ENCODE measurements around the gene ST3GAL6.

Gene ST3GAL6

GRCh38 chr3:98740324-98740723 lies 22.8 kb upstream of the ST3GAL6 start:
- no peak for DNase-seq

DNA sequence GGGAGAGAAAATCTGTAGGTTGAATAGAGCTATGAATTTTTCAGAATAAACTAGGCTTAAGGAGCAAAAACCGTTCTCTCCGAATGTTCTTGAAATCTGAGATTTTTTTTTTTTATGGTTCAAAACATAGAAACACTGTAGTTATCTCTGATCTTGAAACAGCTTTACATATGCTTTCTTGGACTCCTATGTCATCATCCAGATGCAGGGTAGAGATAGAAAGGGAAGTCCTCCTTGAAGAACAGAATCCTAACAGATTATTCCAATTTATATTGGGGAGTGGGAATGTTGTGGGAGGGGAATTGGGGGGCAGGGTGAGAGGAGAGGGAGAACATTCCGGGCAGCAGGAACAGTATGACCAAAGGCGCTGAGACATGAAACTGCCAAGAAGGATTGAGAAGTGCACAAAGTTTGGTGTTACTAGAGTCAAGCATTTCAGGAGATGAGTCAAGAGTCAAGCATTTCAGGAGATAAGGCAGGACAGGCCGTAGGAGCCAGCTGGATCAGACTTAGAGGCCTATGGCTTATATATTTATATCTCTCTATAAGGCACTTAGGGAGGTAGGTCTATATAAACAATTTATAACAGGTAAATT lies 21.9 kb upstream of the ST3GAL6 start:
- no peak for DNase-seq

GRCh38 chr3:98743071-98743470 lies 20.1 kb upstream of the ST3GAL6 start:
- no peak for DNase-seq

- DNase-seq = no peak
Observed at GRCh38 chr3:98744283-98744682, 18.9 kb upstream of the ST3GAL6 start.

DNA sequence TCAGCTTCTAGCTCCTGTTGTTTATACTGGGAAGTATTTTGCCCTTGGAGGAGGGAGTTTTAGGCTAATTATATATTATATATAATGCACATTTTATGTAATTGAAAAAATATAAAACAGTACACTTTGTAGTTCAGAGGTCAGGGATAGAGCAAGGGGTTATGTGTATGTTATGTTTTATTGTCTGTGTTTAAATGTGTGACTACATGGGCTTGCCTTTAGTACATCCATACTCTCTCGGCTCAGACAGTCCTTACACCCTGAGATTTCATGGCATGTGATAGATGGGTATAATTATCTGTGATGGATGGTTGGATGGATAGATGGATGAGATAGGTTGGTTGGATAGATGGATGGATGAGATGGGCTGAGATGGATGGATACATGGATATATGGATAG lies 17.4 kb upstream of the ST3GAL6 start:
- no peak for DNase-seq

- no peak for DNase-seq
Observed at GRCh38 chr3:98746122-98746521, 17.0 kb upstream of the ST3GAL6 start.

DNA sequence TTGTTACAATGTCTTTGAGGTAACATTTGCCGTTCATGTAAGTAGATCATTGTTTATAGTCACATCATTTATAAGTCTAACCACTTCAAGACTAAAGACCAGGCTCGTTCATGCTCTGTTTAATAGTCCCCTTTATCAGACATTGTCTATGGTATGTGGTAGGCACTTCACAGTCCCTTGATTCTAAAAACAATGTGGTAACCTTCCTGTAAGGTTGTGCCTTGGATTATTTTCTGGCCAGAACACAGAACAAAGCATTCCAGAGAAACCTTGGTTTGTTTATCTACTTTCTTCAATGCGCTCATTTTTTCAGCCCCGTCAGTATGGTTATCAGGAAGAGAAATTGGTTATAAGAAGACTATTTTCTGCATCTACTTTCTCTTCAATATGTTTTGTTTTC lies 16.3 kb upstream of the ST3GAL6 start:
- DNase-seq = no peak

GRCh38 chr3:98750276-98750919 lies 12.7 kb upstream of the ST3GAL6 start:
- DNase-seq = no peak

GRCh38 chr3:98754483-98754882 lies 8.7 kb upstream of the ST3GAL6 start:
- peak; percentile 19 to 46 (median 36) for DNase-seq

GRCh38 chr3:98755601-98756000 lies 7.5 kb upstream of the ST3GAL6 start:
- DNase-seq = no peak

DNA sequence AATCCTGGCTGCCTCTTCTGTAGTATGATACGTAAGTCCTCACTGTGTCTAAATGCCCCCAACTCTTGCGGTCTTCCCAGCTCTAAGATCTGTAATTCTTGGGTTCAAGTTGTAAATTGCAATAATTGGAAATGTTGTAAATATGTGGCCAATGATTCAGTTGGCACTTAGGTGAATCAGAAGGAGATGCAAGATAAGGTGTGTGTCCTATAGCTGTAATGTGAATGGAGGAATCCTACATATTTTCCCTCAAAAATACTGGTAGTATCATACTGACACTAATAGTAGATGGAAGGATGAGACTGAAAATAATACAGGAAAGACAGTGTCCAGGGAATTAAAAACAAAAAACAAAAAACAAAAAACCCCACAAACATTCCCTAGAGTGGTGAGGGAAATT lies 3.5 kb upstream of the ST3GAL6 start:
- no peak for DNase-seq

GRCh38 chr3:98761643-98762229 lies 1.4 kb upstream of the ST3GAL6 start:
- peak in 3 of 4 experiments; percentile 28 to 83 (median 79) for DNase-seq

GRCh38 chr3:98763819-98764418 lies 779 bp downstream of the ST3GAL6 start:
- no peak for DNase-seq

DNA sequence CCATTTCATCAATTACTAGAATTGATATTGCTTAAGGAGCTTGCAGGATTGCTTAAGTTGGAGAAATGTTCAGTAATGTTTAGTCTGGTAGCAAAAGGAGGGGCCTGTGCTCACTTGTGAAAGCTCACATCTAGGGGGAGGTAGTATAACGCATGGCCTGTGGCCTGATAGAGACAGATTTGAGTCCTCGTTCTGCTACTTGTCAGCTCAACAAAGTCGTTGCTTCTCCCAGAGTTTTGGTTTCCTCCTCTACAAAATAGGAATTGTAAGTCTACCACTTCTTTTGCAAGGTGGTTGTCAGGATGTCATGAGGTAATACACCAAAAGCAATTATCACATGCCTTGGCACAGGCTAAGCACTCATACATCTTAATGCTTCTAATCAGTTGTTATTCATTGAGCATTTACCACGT lies 1.3 kb downstream of the ST3GAL6 start:
- DNase-seq = peak; percentile 24 to 61 (median 57)

DNA sequence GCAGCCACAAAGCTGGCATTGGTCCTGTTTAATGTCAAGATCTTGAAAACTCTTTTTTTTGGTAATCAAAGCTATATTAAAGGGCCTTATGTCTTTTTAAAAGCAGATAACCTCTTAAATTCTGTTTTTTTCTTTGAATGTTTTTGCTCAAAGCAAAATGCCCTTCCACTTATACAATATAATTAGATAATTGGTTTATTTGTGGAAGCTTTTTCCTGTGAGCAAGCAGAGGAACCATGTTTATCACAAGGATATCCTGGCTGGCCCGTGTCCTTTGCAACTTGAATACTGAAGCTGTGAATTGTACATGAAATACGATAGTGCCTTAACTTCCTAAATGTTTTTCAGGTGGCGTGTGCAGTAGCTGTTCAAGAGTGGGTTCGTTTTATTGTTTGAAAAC lies 2.6 kb downstream of the ST3GAL6 start:
- DNase-seq = no peak

GRCh38 chr3:98766924-98767323 lies 3.8 kb downstream of the ST3GAL6 start:
- DNase-seq = no peak

DNA sequence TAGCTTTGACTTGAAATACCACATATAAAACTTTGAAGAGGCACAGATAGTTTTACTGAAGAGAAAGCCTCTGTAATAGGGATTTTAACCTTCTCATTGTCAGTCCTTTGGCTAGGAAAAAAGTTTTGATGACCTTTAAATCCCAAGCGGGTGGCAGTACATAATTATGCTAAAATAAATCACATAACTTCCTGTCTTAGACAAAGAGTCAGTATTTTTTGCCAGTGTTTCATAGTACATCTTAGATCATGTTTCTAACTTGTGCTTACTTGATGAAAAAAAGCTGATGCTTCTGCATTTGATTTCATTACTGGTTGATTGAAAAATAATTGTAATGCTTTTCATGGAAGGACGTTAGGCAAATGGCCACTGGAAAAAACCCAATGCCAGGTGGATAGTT lies 5.8 kb downstream of the ST3GAL6 start:
- DNase-seq = peak in 2 of 4 experiments; percentile 33 to 39

- peak; percentile 32 to 75 (median 56) for DNase-seq
Observed at GRCh38 chr3:98769448-98769847, 6.3 kb downstream of the ST3GAL6 start.

GRCh38 chr3:98770261-98771039 lies 7.3 kb downstream of the ST3GAL6 start:
- no peak for DNase-seq

GRCh38 chr3:98772022-98772421 lies 8.9 kb downstream of the ST3GAL6 start:
- no peak for DNase-seq

DNA sequence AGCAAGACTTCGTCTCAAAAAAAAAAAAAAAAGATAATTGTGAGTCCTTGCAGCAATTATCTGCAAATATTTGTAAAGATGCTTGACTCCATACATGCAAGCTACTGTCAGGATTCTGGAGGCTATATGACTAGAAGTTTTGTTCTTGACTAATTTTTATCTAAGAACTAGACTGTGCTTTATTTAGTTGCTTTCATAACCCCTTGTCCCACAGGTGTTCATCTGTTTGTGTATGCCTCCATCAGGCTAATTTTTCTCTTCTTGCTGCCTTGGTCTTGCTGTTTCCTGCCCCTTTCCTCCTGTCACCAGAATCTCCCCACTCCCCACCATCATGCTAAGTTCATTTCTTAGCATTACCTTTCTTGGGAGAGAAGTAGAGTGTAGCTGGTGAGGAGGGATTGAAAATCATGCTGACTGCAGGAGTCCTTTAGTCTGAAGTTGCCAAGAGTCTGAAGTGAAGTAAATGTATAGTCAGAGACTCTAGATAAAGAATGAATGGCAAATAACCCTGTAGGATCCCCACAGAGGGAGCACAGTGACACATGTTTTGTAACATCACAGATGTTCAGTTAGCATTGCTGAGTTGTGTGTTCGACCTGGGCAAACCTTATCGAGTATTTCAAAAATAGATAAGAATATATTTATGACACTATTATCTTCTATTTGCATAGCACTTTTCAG lies 12.5 kb downstream of the ST3GAL6 start:
- DNase-seq = no peak

GRCh38 chr3:98776140-98776493 lies 13.0 kb downstream of the ST3GAL6 start:
- DNase-seq = peak; percentile 55 to 85 (median 70)

GRCh38 chr3:98777286-98777685 lies 14.1 kb downstream of the ST3GAL6 start:
- no peak for DNase-seq
